NOMO-1 treated with DMSO at 0.1 percent for 48 hours (cell line): ENCODE results near the gene DNAH1.
"Not testable (repeated sequence)": the region's sequence is repeated elsewhere in the genome, so short reads cannot be mapped to it uniquely, and the experiment has no call there.

Experiments used
- DNase-seq: peaks from one replicate; lab custom pipeline; 2025; ENCODE audit not compliant: unreplicated experiment; lab: John Stamatoyannopoulos, UW

DNAH1 gene

GRCh38 chr3:52315977-52316764, at the start of gene DNAH1:
TSS of gene DNAH1 (plus strand) at chr3:52316319. CDS start at chr3:52322443, 6,124 bp downstream.
- no peak for DNase-seq

GRCh38 chr3:52268036-52268435, 48.1 kb upstream of the DNAH1 start:
- no peak for DNase-seq

GRCh38 chr3:52269776-52270175, 46.3 kb upstream of the DNAH1 start:
- DNase-seq, result no peak

- peak; percentile 21 for DNase-seq
Measured at GRCh38 chr3:52270252-52270754, 45.8 kb upstream of the DNAH1 start.

- DNase-seq, result not testable (repeated sequence)
Measured at GRCh38 chr3:52272172-52272571, 43.9 kb upstream of the DNAH1 start.

GRCh38 chr3:52272831-52273230, 43.3 kb upstream of the DNAH1 start:
- DNase-seq, result no peak

- DNase-seq, result not testable (repeated sequence)
Measured at GRCh38 chr3:52274781-52275180, 41.3 kb upstream of the DNAH1 start.

GRCh38 chr3:52277071-52277964, 38.8 kb upstream of the DNAH1 start:
- peak; percentile 59 for DNase-seq

- DNase-seq, result peak; percentile 53
Measured at GRCh38 chr3:52277972-52278509, 38.1 kb upstream of the DNAH1 start.

GRCh38 chr3:52278510-52279069, 37.5 kb upstream of the DNAH1 start, which contains the start of gene WDR82:
TSS of gene WDR82 (minus strand) at chr3:52278649. CDS start at chr3:52278361, 288 bp downstream.
- peak; percentile 91 for DNase-seq

- no peak for DNase-seq
Measured at GRCh38 chr3:52279596-52279995, 36.5 kb upstream of the DNAH1 start.

GRCh38 chr3:52280050-52280461, 36.1 kb upstream of the DNAH1 start:
- no peak for DNase-seq

GRCh38 chr3:52281981-52282801, 33.9 kb upstream of the DNAH1 start:
- no peak for DNase-seq

GRCh38 chr3:52283306-52283705, 32.8 kb upstream of the DNAH1 start:
- no peak for DNase-seq

- DNase-seq, result not testable (repeated sequence)
Measured at GRCh38 chr3:52284051-52284450, 32.1 kb upstream of the DNAH1 start.

- DNase-seq, result no peak
Measured at GRCh38 chr3:52286777-52287110, 29.4 kb upstream of the DNAH1 start.

GRCh38 chr3:52288674-52289073, 27.4 kb upstream of the DNAH1 start:
- no peak for DNase-seq

GRCh38 chr3:52289338-52289746, 26.8 kb upstream of the DNAH1 start:
- no peak for DNase-seq

GRCh38 chr3:52289747-52290595, 26.1 kb upstream of the DNAH1 start:
- DNase-seq, result no peak
